Stimulated activated CD4-positive, alpha-beta T cell treated with anti-CD3 and anti-CD28 coated beads, Interleukin-4, amount 100 ng/mL, for 48 hours (primary cell): ENCODE data around the gene CYP24A1.

Experiments used
- DNase-seq, 2 donors: peaks; one replicate each; pipeline ENCODE4 v3.0.0-alpha.2; 2020; ENCODE audit warnings: low read depth in 2 of 2

The CYP24A1 gene

DNA sequence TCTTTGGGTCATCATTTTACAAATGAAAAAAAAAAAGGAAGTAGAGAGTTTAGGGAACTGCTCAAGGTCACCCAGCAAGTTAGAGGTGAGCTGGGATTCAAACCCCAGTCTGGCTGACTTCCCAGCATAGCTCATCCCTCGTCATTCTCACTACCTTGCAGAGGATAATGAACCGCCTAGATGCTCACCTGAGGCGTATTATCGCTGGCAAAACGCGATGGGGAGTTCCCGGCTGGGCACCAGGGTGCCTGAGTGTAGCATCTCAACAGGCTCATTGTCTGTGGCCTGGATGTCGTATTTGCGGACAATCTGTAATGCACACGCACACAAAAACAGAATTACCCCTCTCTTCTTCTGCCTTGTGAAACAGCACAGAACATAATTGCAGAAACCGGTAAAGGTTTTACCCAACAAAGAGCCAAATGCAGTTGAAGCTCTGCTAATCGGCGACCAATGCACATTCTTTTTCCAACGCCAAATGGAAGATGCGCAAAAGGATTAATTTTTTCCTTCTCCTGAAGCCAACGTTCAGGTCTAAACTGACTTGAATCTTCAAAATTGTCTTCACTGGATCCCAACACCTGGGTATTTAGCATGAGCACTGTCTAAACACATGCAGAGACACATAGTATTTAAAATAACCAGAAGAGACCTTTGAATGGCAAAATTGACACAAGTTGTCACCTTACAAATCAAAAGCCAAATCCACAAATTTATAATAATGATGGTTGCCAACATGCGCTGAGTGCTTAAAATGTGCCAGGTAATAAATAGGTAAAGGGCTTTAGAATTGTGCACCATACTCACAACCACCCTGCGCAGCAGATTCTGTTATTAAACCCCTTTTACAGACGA, 16.6 kb downstream of the CYP24A1 start:
- no peak for DNase-seq

DNA sequence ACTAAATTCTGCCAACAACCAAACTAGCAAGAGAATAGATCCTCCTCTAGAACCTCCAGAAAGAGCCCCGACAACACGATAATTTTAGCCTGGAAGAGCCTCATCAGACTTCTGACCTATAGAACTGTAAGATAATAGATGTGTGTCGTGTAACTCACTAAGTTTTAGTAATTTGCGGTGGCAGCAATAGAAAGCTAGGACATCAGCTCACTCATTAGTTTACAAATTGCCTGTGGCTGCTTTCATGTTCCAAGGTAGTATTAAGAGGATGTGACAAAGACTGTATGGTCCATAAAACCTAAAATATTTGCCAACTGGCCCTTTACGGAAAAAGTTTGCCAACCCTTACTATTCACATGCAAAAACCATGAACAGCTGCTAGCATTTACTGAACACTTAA, 17.3 kb downstream of the CYP24A1 start:
- DNase-seq = no peak

DNA sequence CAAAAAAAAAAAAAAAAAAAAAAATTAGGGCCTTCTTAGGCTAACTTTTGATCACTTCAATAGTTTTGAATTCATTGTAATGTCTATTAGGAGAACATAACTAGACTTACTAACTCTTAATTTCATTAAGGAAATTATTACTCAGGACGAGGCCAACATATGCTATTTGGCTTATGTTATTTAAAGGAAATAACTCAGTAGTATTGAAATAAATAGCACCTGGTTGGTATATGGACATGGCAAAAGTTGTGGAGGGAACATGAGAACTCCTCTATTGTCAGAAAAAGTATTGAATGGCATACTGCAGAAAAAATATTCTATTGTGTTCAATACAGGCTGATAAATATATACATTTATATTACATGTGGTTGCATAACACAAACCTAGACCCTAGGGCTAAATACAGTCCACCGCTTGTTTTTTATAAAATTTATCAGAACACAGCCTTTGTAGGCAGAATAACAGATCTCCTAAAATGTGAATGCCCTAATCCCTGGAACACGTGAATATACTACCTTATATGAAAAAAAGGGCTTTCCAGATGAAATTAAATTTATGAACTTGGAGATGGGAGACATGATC, 18.0 kb downstream of the CYP24A1 start:
- no peak for DNase-seq

DNA sequence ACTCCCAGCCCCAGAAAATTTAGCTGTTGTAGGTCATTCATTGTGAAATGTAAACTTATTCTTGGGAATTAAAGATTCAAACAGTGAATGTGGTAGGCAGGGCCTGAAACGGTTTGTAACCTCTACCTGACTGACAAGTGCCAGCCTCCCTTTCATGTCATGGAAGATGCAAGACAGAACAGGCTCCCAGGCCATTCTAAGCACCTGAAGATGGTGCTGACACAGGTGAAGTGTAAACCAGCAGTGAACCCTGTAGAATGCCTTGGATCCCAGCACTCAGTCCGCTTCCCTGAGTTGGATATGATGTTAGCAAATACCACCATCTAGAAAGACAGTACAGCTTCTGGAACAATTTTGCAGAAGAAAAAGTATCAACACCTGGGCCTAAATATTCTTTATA, 19.3 kb downstream of the CYP24A1 start:
- DNase-seq = no peak

DNA sequence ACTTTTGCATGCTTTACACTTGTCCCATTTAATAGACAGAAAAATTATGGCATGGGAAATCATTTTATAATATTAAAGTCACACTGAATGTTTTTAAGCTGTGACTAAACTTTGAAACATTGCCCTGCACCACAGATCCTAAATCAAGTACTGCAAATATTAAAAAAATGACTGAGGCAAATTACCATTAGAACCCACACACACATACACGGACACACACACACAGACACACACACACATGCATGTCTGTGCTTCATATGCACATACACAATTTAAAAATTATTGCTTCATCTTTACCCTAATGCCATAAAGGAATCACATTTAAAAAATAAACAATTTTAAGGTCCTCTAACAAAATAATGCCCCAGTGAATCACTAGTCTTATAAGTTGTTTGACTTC, 19.9 kb downstream of the CYP24A1 start:
- DNase-seq = no peak

DNA sequence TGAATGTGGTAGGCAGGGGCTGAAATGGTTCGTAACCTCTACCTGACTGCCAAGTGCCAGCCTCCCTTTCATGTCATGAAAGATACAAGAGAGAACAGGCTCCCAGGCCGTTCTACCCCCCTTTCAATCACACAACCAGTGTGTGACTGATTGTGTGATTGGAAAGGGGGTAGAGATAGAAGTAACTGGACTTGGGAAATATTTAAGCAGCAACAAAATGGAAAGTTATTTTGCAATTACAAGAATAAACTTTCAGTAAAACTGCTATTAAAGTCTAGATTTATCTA, 20.8 kb downstream of the CYP24A1 start:
- DNase-seq = no peak

DNA sequence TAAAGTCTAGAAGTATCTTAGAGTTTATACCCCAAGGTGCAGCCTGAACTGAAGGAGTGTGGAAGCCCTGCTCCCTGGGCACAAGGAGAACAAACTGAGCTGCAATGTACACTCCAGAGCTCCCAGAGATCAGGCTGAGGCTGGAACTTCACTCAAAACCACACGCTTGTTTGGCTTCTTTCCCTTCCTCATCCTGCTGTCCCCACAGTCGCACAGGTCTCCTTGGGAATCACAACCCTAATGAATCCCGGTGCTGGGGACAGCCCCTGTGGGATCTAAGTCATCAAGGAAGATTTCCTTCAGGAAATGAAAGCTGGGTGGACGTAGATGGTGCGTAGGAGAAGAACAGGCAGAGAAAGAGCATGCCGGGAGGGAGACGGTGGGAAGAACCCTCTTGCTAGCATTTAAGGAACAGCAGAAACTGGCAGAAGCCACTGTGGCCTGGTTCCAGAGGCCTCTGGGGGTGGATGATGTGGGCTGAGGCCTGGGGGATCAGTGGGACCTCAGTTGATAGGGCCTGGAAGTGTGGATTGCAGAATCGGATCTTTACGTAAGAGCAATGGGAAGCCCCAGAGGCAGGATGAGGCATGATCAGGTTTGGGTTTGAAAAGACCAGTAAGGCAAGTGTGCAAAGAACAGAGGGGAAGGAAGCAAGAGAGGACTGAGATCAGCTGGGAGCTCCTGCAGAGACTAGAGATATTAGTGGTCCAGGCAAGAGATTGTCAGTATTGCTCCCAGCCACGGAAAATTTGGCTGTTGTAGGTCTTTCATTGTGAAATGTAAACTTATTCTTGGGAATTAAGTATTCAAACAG, 21.4 kb downstream of the CYP24A1 start:
- no peak for DNase-seq

DNA sequence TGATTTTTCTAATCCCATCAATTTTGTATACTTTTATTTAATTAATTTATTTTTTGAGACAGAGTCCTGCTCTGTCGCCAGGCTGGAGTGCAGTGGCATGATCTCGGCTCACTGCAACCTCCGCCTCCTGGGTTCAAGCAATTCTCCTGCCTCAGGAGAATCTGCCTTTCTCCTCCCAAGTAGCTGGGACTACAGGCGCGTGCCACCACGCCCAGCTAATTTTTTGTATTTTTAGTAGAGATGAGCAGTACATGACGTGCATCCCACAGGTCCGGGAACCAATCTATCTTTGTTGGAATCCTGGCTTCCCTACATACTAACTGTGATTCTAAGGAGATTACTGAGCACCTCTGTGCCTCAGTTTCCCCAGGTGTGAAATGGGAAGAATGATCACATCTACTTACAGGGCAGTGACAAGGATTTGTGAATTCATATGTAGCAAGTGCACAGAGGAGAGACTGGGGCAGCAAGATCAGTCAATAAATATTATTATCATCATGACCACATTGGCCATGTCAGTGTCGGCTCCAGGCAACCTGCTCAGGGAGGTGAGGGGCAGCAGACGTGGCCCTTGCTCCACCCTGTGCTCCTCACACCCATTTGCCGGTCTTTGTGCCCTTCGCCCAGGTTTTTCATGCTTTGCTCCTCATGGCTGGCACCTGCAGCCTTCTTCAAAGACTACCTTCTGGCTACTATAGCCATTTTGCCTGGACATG, 22.1 kb downstream of the CYP24A1 start:
- DNase-seq = no peak

DNA sequence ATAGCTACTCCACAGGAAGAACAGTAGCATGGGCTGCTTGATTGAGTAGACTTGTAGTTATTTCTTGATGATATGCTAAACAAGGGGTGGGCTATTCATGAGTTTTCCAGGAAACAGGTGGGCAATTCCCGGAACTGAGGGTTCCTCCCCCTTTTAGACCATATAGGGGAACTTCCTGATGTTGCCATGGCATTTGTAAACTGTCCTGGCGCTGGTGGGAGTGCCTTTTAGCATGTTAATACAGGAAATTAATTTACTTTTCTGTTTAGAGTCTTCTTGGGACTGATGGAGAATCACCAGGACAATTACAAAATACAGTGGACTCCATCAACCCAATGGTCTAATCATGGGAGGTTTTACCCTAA, 22.7 kb downstream of the CYP24A1 start:
- DNase-seq = no peak

DNA sequence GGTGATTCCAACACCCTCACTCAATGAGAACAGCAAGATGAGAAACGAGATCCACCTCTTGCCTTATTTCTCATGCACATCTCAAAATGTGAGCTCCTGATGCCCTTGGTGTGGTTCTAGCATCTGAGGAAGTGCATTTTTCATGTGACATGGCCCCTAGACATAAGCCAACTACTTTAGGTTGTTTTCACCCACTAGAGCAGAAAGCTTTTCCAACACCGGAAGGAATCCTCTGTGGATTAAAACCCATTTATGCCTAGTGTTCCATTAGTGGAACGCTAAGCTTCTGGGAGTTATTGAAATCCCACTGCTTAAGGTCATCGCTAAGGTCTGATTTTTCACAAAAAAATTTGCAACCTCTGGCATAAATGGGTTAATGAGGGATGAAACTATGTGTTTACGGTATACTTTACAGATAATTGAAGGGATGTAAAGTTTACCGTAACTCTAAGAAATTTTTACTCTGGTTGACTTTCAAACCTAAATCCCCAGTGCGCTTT, 24.0 kb downstream of the CYP24A1 start:
- no peak for DNase-seq

DNA sequence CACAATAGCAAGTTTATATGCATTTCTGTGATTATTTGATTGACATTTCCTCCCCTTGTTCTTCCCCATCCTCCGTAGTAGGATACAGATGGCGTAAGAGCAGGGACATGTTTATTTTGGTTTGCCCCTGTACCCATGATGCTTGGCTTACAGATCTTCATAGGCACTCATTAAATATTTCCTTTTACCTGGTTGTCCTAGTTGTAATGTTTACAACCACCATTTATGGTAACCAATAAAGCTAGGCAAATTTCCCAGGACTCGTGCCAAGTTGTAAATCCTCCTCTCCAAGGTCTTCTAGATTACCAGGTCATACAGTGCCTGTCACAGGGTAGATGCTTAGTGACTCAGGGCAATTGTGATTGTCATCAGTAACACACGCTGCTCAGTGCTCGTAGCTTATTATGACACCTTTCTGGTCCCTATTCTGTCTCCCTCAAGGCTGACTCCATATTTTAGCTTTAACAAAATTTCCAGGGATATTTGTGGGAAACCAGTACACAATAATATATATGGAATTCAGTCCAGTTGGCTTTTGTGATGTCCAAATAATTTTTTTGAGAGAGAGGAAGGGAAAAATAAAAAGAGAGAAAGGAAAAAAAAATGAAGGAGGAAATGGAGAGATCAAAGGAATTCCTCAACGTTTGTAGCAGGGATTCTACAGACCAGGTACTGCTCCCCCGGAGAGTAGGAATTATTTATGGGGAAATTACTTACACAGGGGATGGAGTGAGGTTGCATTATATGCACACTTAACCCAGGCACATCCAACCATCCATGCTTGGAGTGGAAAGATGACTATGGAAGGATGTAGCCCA, 24.6 kb downstream of the CYP24A1 start:
- DNase-seq = no peak

DNA sequence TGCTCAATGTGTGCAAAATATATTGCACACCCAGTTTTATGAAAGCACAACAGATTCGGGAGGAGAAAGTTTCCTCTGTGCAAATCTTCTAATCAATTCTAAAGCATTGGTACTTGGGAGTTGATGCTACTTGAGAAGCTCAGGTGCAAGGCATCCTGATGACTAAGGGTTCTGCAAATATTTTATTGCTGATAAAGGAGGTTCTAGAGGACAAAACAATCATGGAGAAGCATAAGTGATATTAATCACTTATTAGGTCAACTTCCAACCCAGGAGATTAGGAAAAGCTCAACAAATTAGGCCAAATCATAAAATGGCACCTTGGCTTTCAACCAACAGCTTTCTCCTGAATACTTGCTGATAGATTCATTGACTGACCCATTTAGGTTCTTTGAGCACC, 27.1 kb downstream of the CYP24A1 start:
- DNase-seq = no peak

DNA sequence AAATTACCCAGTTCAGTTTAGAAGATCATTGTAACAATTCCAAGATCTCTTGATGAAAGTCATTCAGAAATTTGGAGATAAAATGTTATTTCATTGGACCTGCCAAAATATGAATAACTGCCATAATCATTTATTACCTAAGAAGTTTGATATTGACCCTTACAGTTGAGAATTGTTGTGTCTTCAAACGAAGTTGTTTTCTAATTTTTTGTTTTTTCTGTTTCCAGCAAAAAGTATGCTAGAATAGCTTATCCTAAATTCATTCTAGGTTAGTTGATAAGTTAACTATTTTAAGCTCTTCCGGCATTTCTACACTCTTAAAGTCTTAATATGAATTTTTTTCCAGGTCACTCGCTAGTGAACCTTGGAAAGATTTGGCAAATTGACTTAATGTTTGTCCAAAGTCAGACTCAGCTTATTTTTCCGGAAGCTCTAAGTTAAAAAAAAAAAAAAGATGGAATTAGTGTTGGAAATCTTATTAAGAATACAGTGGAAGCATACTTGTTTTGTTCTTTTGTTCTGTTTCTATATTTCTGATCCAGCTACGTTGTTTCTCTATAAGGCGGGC, 28.9 kb downstream of the CYP24A1 start:
- DNase-seq = no peak

DNA sequence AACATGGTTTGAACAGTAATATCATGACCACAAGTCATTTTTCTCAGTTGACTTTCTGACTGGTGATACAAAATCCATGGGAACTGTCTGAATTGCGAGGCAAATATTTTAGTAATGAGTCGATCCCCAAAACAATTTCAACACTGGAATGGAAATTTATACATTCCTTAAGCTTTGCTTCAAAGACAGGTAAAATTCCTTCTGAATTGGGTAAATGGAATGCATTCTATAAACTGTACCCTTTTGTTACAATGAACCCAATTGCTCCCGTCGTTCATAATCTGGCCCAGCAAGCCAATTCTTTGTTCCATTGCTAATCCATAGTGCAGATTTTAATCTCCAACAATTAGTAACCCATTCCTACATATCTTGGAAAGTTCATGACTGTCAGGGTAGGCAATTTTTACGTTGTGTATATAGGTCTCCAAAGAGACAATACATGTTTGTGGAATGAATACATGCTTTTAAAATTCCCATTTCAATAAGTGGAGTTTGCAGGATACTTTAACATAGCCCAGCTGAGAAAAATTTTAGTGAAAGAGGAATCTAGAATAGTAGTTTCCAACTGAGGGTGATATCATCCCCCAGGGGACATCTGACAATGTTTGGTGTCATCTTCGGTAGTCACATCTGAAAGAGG, 32.7 kb downstream of the CYP24A1 start:
- no peak for DNase-seq

DNA sequence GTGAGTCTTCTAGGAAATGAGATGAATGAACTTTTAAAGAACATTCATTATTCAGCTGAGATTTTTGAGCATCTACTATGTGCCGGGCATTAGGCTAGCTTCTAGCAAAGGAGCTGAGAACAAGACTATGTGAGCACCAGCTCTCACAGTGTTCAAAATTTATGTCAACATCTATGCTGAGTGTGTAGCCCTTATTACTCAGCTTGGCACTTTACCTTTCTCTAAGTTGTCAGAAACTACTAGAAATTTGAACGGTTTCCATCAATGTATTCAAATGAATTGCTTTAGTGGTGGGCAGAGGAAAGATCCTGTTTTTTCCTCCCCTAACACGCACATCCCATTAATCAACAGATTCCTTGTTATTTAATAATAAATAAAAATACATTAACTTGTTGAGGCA, 33.3 kb downstream of the CYP24A1 start:
- no peak for DNase-seq

DNA sequence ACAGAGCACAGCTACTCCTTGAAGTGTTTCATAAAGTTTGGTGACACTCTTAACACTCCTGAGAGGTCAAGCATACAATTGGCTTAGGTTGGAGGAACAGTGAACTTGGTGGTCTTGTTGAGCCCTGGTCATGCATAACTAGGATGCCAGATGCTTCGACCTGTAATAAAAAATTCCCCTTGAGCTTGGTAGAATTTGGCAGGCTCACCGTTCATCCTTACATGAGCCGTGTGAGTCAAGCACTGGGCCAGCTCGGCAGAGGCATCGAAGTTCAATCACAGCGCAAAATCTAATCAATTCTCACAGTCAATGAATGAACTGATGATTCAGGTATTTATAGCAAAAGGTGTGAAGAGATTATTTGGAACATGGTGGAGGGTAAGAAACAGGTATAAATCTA, 33.7 kb downstream of the CYP24A1 start:
- DNase-seq = no peak

DNA sequence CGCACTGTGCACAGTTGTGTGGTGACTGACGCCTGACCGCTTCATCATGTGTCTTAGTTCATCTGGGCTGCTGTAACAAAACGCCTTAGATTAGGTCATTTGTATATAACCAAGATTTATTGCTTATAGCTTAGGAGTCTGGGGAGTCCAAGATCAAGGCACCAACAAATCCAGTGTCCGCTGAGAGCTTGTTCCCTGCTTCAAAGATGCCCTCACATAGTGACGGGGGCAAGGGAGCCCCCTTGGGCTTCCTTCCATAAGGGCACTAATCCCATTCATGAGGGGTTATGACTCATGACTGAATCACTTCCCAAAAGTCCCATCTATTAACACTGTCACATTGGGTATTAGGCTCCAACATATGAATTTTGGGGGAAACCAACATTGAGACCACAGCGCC, 34.6 kb downstream of the CYP24A1 start:
- no peak for DNase-seq

DNA sequence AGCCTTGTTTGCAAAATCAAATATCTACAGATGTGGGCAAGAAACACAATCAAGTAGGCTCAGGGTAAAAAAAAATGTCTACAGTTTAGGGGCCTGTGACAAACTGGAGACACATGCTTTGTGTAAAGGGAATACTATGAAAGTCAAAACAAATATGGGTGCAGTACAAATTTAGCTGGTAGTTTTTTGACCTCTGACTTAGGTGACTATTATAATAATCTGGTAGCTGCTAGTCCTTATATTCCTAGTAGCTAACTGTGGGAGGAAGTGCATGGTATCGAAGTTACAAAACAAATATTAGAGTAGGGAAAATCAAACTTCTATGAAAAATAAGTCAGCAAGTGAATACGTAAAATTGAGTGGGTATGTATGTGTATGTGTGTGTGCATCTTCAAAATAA, 35.4 kb downstream of the CYP24A1 start:
- DNase-seq = no peak

DNA sequence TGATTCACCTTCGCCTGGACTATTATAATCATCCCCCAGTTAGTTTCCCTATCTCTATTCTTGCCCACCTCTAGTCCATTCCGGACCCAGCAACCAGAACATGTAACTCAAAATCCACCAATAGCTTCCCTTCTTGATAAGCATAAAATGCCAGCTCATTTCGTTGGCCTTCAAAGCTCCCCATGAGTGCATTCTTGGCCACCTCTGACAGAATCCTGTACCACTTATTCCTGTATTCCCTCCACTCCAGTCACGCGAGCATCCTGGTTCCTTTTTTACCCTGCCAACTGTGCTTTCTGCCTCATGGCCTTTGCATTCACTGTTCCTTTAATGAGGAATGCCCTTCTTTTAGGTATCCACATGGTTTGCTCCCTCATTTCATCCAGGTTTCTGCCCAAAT, 36.7 kb downstream of the CYP24A1 start:
- DNase-seq = no peak

DNA sequence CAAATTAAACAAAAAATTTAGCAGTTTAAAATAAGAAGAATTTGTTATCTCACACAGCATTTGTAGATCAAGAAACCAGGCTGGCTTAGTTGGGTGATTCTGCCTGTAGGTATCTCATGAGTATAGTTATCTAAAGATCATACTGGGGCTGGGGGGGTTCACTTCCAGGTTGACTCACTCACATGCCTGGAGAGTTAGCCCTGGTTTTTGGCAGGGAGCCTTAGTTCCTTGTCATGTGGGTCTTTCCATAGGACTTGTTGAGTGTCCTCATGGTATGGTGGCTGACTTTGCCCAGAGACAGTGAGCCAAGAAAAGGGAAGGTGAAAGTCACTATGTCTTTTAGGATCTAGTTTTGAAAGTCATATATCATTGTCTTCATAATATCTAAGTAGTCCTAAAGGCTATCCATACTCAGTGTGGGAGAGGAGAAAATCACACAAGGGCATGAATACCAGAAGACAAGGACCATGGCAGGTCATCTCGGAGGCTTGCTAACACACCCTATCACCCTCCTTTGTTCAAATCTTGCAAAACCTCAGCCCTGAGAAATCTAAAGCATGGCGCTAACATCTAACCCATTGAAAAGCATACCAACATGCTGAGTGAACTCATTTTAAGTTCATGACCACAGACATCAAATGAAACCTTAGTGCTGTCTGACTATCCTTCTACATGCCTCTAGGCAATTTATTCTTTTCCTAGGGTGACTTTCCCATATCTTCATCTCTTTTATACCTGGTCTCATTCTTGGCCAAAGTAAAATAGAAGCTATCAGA, 39.2 kb downstream of the CYP24A1 start:
- no peak for DNase-seq
